Erythroblast (primary cell): ENCODE measurements around the gene EBLN2.

ENCODE experiments used
- DNase-seq, 2 experiments: peaks; one replicate each; lab custom pipeline; 2025; lab: John Stamatoyannopoulos, UW
- GATA1 ChIP-seq: IDR thresholded peaks from 2 replicates; pipeline ENCODE4 v1.6.1; 2011; ENCODE audit warnings: low read depth, mild to moderate bottlenecking, control low read depth, low read length, moderate library complexity
- POLR2A ChIP-seq: IDR thresholded peaks from 2 replicates; pipeline ENCODE4 v1.6.1; 2011; ENCODE audit warnings: mild to moderate bottlenecking, low read length

Gene EBLN2

GRCh38 chr3:73107215-73107614 lies 45.8 kb downstream of the EBLN2 start:
- no peak for TF ChIP-seq POLR2A
- TF ChIP-seq GATA1 = no peak
- no peak for DNase-seq

GRCh38 chr3:73107676-73108187 lies 46.3 kb downstream of the EBLN2 start:
- TF ChIP-seq POLR2A = no peak
- no peak for TF ChIP-seq GATA1
- no peak for DNase-seq

- no peak for DNase-seq
- TF ChIP-seq POLR2A (no peak), GATA1 (no peak)
These were observed 47.3 kb downstream of the EBLN2 start for GRCh38 chr3:73108750-73109149.

GRCh38 chr3:73110530-73110929 lies 49.1 kb downstream of the EBLN2 start:
- TF ChIP-seq GATA1 (no peak), POLR2A (no peak)
- DNase-seq = no peak
